ENCODE data around the gene APOD. TPM values are rescaled to one million over a fixed set of nuclear protein-coding genes. Genes with fewer than 3 reads are reported as not detected.

The APOD gene
- total RNA-seq, 1 experiment from 2014 or later = not detected

GRCh38 chr3:195587824-195588223 lies 4.1 kb upstream of the APOD start:
- no peak overlapping the region for H4K8ac ChIP-seq (replicated peaks; ENCODE audit: insufficient read length, low read depth, low read length)
- no peak overlapping the region for H2BK120ac ChIP-seq (ENCODE audit: low read depth, low read length, poor library complexity, severe bottlenecking)
- H3K79me2 ChIP-seq (ENCODE audit: insufficient read depth, low read length) = no peaks in the 10 kb centered on the region
- no peak overlapping the region for H2BK12ac ChIP-seq (ENCODE audit: insufficient read length, low read depth, low read length)
- no peak overlapping the region for H3K18ac ChIP-seq (ENCODE audit: insufficient read length, low read depth, low read length)
- H3K23me2 ChIP-seq (ENCODE audit: insufficient read length, low read depth, low read length, poor library complexity, severe bottlenecking) = no peaks in the 10 kb centered on the region
- H2BK5ac ChIP-seq (ENCODE audit: insufficient read length, low read length) = no peak overlapping the region
- Mint-ChIP-seq H3K27ac (no peak overlapping the region), H3K36me3 (ENCODE audit: insufficient read depth in 1 of 3, low read depth in 3 of 3) (no peaks in the 10 kb centered on the region), H3K4me3 (no peak overlapping the region), H3K9me3 (0 out of 5 replicates have a peak, but pooled peaks cover 0 to 3% of the 10 kb centered on the region in 2 experiments), H3K4me1 (peaks cover 3 to 4% of the 10 kb centered on the region in 2 experiments; a peak in 3 of 4 replicates), H3K27me3 (ENCODE audit: low read depth) (peaks cover 3% of the 10 kb centered on the region)
- H3K23ac ChIP-seq (ENCODE audit: insufficient read length, low read depth, low read length) = no peak overlapping the region
- no peak overlapping the region for H3K4ac ChIP-seq (ENCODE audit: low read depth, low read length)
- no peak overlapping the region for H3K14ac ChIP-seq (ENCODE audit: insufficient read depth, low read length)
- no peaks in the 10 kb centered on the region for H3K4me1 ChIP-seq (ENCODE audit: insufficient read depth, low read length)
- H4K5ac ChIP-seq (ENCODE audit: insufficient read length, low read depth, low read length) = no peak overlapping the region
- no peak overlapping the region for H3K56ac ChIP-seq (ENCODE audit: insufficient read length, low read depth, low read length)
- no peaks in the 10 kb centered on the region for H3K79me1 ChIP-seq (ENCODE audit: insufficient read depth, low read depth, low read length, poor library complexity, severe bottlenecking)
- H3K9me3 ChIP-seq (ENCODE audit: control insufficient read depth, low read depth, low read length) = no peaks in the 10 kb centered on the region
- H3K27ac ChIP-seq (ENCODE audit: insufficient read length, low read depth, low read length) = no peak overlapping the region
- no peak for TF ChIP-seq CTCF (conservative IDR thresholded peaks at IDR 0.05)
- no peak overlapping the region for H2BK15ac ChIP-seq (ENCODE audit: low read depth, low read length)
- H3K9ac ChIP-seq (ENCODE audit: extremely low read depth, insufficient read length, low read length) = no peak overlapping the region
- no peak overlapping the region for H2BK20ac ChIP-seq (ENCODE audit: low read depth, low read length, poor library complexity, severe bottlenecking)
- no peaks in the 10 kb centered on the region for H3K27me3 ChIP-seq (ENCODE audit: insufficient read depth, low read length)
- no peak overlapping the region for H2AK5ac ChIP-seq (ENCODE audit: insufficient read length, low read length)
- no peak overlapping the region for H4K91ac ChIP-seq (ENCODE audit: insufficient read length, low read depth, low read length)
- H2AFZ ChIP-seq (ENCODE audit: low read length) = no peak overlapping the region
- no peaks in the 10 kb centered on the region for H4K20me1 ChIP-seq (ENCODE audit: control insufficient read depth, insufficient read depth, insufficient read length)
- H3T11ph ChIP-seq (ENCODE audit: low read length) = no peak overlapping the region
- no CpG with 5 or more reads among the region's 5 CpGs for WGBS (ENCODE audit: extremely low coverage, insufficient read length, low lambda C conversion rate)
- no peak overlapping the region for H3K4me2 ChIP-seq (ENCODE audit: insufficient read depth, insufficient read length, low read length)
- no peak for DNase-seq
